GM12873 (cell line): ENCODE data around the gene PPP1R9A.

Experiments used
- CTCF ChIP-seq: IDR thresholded peaks from 2 replicates; pipeline ENCODE4 v1.5.1; 2012; ENCODE audit warnings: low read depth, mild to moderate bottlenecking, moderate library complexity, low read length, control low read depth; ENCODE audit not compliant: insufficient read depth; ENCODE audit errors: missing control alignments

PPP1R9A gene

GRCh38 chr7:95089414-95090315 lies 182.3 kb downstream of the PPP1R9A start:
- no peak for TF ChIP-seq CTCF

- TF ChIP-seq CTCF, result no peak
Measured at GRCh38 chr7:95092324-95092723, 184.9 kb downstream of the PPP1R9A start.

GRCh38 chr7:95095259-95095965 lies 188.0 kb downstream of the PPP1R9A start:
- TF ChIP-seq CTCF, result no peak

GRCh38 chr7:95095966-95096540 lies 188.7 kb downstream of the PPP1R9A start:
- no peak for TF ChIP-seq CTCF

GRCh38 chr7:95097291-95097690 lies 189.9 kb downstream of the PPP1R9A start:
- no peak for TF ChIP-seq CTCF

- TF ChIP-seq CTCF, result no peak
Measured at GRCh38 chr7:95097851-95098250, 190.5 kb downstream of the PPP1R9A start.

GRCh38 chr7:95099106-95099505 lies 191.7 kb downstream of the PPP1R9A start:
- TF ChIP-seq CTCF, result no peak
